IMR-90 (cell line): ENCODE measurements around the gene CAPN9. TPM values are rescaled to one million over a fixed set of nuclear protein-coding genes. Genes with fewer than 3 reads are reported as not detected.
"Not testable (repeated sequence)": the region's sequence is repeated elsewhere in the genome, so short reads cannot be mapped to it uniquely, and the experiment has no call there.

ENCODE experiments used
- ATAC-seq: fragments of 200-7000 bp; cut with Tn5 transposase; 2 replicates; pipeline ENCODE4 v1.9.1; 2020; ENCODE audit warnings: low read depth, mild to moderate bottlenecking, moderate library complexity
- BruUV-seq: library from RNA; stranded (reverse); fragments of 400-500 nt; replicated peaks from 2 replicates; lab custom pipeline; 2021; lab: Mats Ljungman, UMichigan
- CTCF ChIA-PET: fragments of 300-600 bp; formaldehyde crosslinking; extraction: SDS; loops from one replicate; lab custom pipeline; 2021; ENCODE audit warnings: antibody characterized with exemption; lab: Yijun Ruan, JAX
- POLR2A ChIA-PET: fragments of 300-600 bp; sonication (Branson Sonifier 250); formaldehyde crosslinking; loops from one replicate; lab custom pipeline; 2022; ENCODE audit warnings: antibody characterized with exemption; ENCODE audit not compliant: unreplicated experiment; lab: Charles Lee
- DNase-seq: peaks from one replicate; pipeline ENCODE4 v3.0.0; 2013
- H2AFZ ChIP-seq: replicated peaks from 2 replicates; pipeline ENCODE3; 2013; ENCODE audit warnings: low read length, mild to moderate bottlenecking; ENCODE audit not compliant: poor library complexity
- H2AK5ac ChIP-seq: 2 replicates; pipeline ENCODE4 v1.6.1; 2013; ENCODE audit warnings: low read depth, low read length, inconsistent platforms
- H2AK9ac ChIP-seq: replicated peaks from 2 replicates; pipeline ENCODE3; 2013; ENCODE audit warnings: mild to moderate bottlenecking, low read depth, low read length, moderate library complexity; ENCODE audit not compliant: poor library complexity
- H2BK120ac ChIP-seq: 2 replicates; pipeline ENCODE4 v1.6.1; 2013; ENCODE audit warnings: low read depth, low read length, inconsistent platforms
- H2BK15ac ChIP-seq: 3 replicates; pipeline ENCODE4 v1.6.1; 2013; ENCODE audit warnings: low read depth, low read length, inconsistent platforms
- H2BK20ac ChIP-seq: 2 replicates; pipeline ENCODE4 v1.6.1; 2013; ENCODE audit warnings: low read depth, mild to moderate bottlenecking, inconsistent platforms, low read length, moderate library complexity
- H2BK5ac ChIP-seq: 2 replicates; pipeline ENCODE4 v1.6.1; 2013; ENCODE audit warnings: mild to moderate bottlenecking, low read depth, low read length, inconsistent platforms; ENCODE audit not compliant: poor library complexity, severe bottlenecking
- H3K14ac ChIP-seq: replicated peaks from 2 replicates; pipeline ENCODE4 v1.6.1; 2013; ENCODE audit warnings: low read depth, low read length, inconsistent platforms
- H3K18ac ChIP-seq: 2 replicates; pipeline ENCODE4 v1.6.1; 2013; ENCODE audit warnings: low read depth, low read length, control low read depth
- H3K23ac ChIP-seq: 2 replicates; pipeline ENCODE4 v1.6.1; 2013; ENCODE audit warnings: low read depth, low read length, inconsistent platforms
- H3K27ac ChIP-seq: 2 replicates; pipeline ENCODE4 v1.5.1; 2013; ENCODE audit warnings: mild to moderate bottlenecking, control low read depth, low read length; ENCODE audit not compliant: insufficient read depth
- H3K27me3 ChIP-seq: 2 replicates; pipeline ENCODE4 v1.6.1; 2013; ENCODE audit warnings: low read length; ENCODE audit not compliant: control insufficient read depth, insufficient read depth
- H3K36me3 ChIP-seq: 2 replicates; pipeline ENCODE4 v1.6.1; 2013; ENCODE audit warnings: low read length, mixed read lengths; ENCODE audit not compliant: control insufficient read depth, insufficient read depth
- H3K4ac ChIP-seq: 2 replicates; pipeline ENCODE4 v1.6.1; 2013; ENCODE audit warnings: low read depth, low read length, inconsistent platforms
- H3K4me1 ChIP-seq: 2 replicates; pipeline ENCODE4 v1.6.1; 2013; ENCODE audit warnings: low read length, mixed read lengths; ENCODE audit not compliant: control insufficient read depth, insufficient read depth
- H3K4me2 ChIP-seq: 2 replicates; pipeline ENCODE4 v1.6.1; 2013; ENCODE audit warnings: low read depth, mild to moderate bottlenecking, control low read depth, low read length, moderate library complexity
- H3K4me3 ChIP-seq: 2 replicates; pipeline ENCODE4 v1.5.1; 2013; ENCODE audit warnings: low read depth, mild to moderate bottlenecking, control low read depth, low read length, moderate library complexity; ENCODE audit not compliant: insufficient read depth
- H3K56ac ChIP-seq: 2 replicates; pipeline ENCODE4 v1.6.1; 2013; ENCODE audit warnings: low read length, inconsistent platforms; ENCODE audit not compliant: insufficient read depth; ENCODE audit errors: extremely low read depth
- H3K79me1 ChIP-seq, 2 experiments: 2 replicates each; pipeline ENCODE4 v1.6.1; 2013; ENCODE audit warnings: low read length in 2 of 2, inconsistent platforms in 1 of 2, low read depth in 1 of 2
- H3K9ac ChIP-seq: 2 replicates; pipeline ENCODE4 v1.6.1; 2013; ENCODE audit warnings: low read depth, low read length, control low read depth
- H3K9me1 ChIP-seq: 2 replicates; pipeline ENCODE4 v1.6.1; 2013; ENCODE audit warnings: low read length, inconsistent platforms; ENCODE audit not compliant: insufficient read depth
- H3K9me3 ChIP-seq: 2 replicates; pipeline ENCODE4 v1.6.1; 2013; ENCODE audit warnings: low read length; ENCODE audit not compliant: control insufficient read depth, insufficient read depth
- H4K20me1 ChIP-seq: 2 replicates; pipeline ENCODE4 v1.6.1; 2013; ENCODE audit warnings: low read length, inconsistent platforms; ENCODE audit not compliant: insufficient read depth
- H4K5ac ChIP-seq: 2 replicates; pipeline ENCODE4 v1.6.1; 2013; ENCODE audit warnings: mild to moderate bottlenecking, low read depth, low read length, control low read depth
- H4K8ac ChIP-seq, 2 experiments: 2 replicates each; pipeline ENCODE4 v1.6.1; 2013; ENCODE audit warnings: low read depth in 2 of 2, low read length in 2 of 2, control low read depth in 1 of 2, inconsistent platforms in 1 of 2
- H4K91ac ChIP-seq: 2 replicates; pipeline ENCODE4 v1.6.1; 2013; ENCODE audit warnings: low read depth, low read length, inconsistent platforms; ENCODE audit not compliant: insufficient read depth
- dilution Hi-C: fragments of 300-500 bp; cut with HindIII; formaldehyde crosslinking; loops from one replicate; pipeline ENCODE4 v1.14.3; 2018; ENCODE audit warnings: low sequenced_read_pairs; ENCODE audit not compliant: unreplicated experiment
- in situ Hi-C: fragments of 300-500 bp; cut with MboI; formaldehyde crosslinking; loops from 3 replicates; pipeline ENCODE4 v1.14.3; 2019; ENCODE audit warnings: low sequenced_read_pairs, inconsistent platforms, mixed read lengths
- intact Hi-C: fragments of 100-400 bp; cut with micrococcal nuclease; formaldehyde crosslinking; loops from 2 replicates; pipeline ENCODE4 v1.10.0; 2022
- polyA plus RNA-seq, 3 experiments: library from polyadenylated mRNA; depleted of rRNA; stranded (reverse); fragments of >200 nt; gene quantifications; 2 replicates each; pipeline ENCODE4 v1.2.3, GENCODE V29; 2012; ENCODE audit warnings: low replicate concordance in 1 of 3
- total RNA-seq: library from RNA; depleted of rRNA; stranded (reverse); fragments of >200 nt; gene quantifications from 2 replicates; pipeline ENCODE4 v1.2.3, GENCODE V29; 2012

CAPN9 gene
- total and polyA plus RNA-seq, 2 of the 4 experiments (the other 2 are of a cell fraction) = not detected

DNA sequence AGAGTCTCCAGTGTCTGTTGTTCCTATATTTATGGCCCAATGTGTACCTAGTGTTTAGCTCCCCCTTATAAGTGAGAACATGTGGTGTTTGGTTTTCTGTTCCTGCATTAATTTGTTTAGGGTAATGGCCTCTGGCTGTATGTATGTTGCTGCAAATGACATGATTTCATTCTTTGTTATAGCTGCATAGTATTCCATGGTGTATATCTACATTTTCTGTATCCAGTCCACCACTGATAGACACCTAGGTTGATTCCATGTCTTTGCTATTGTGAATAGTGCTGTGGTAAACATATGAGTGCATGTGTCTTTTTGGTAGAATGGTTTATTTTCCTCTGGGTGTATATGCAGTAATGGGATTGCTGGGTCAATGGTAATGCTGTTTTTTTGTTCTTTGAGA is 48.2 kb upstream of the CAPN9 start:
- in situ Hi-C loops, POLR2A ChIA-PET: not testable (repeated sequence)

More for the DNA sequence above, 48.2 kb upstream of the CAPN9 start:
- H2BK120ac ChIP-seq, dilution Hi-C loops, H2BK20ac ChIP-seq, H3K9ac ChIP-seq, H2AFZ ChIP-seq, H3K18ac ChIP-seq, H3K56ac ChIP-seq, H3K4me3 ChIP-seq, H2BK5ac ChIP-seq, H4K5ac ChIP-seq, H3K9me3 ChIP-seq, H3K27me3 ChIP-seq, intact Hi-C loops, H3K4me2 ChIP-seq, H2AK9ac ChIP-seq, H2AK5ac ChIP-seq, ATAC-seq, H3K4me1 ChIP-seq, H4K20me1 ChIP-seq, H3K4ac ChIP-seq, H3K79me1 ChIP-seq, H3K36me3 ChIP-seq, CTCF ChIA-PET, H4K91ac ChIP-seq, BruUV-seq, DNase-seq, H3K9me1 ChIP-seq, H2BK15ac ChIP-seq, H3K14ac ChIP-seq, H3K27ac ChIP-seq, H3K23ac ChIP-seq, H4K8ac ChIP-seq: not testable (repeated sequence)
